Stimulated activated CD8-positive, alpha-beta memory T cell treated with anti-CD3 and anti-CD28 coated beads, Interleukin-4, amount 100 ng/mL, for 1 hour (primary cell): Measurements from ENCODE around the gene NLE1.
"Not testable (repeated sequence)": the region's sequence is repeated elsewhere in the genome, so short reads cannot be mapped to it uniquely, and the experiment has no call there.

Experiments
- DNase-seq, 2 donors: peaks; one replicate each; pipeline ENCODE4 v3.0.0-alpha.2; 2020; ENCODE audit warnings: low read depth in 2 of 2, low spot score in 1 of 2

NLE1 gene

GRCh38 chr17:35141681-35142466 is at the start of gene NLE1:
Gene NLE1, minus strand, starts transcription at chr17:35142303. Its CDS starts 28 bp downstream, at chr17:35142275.
- peak; percentile 76 to 77 for DNase-seq

DNA sequence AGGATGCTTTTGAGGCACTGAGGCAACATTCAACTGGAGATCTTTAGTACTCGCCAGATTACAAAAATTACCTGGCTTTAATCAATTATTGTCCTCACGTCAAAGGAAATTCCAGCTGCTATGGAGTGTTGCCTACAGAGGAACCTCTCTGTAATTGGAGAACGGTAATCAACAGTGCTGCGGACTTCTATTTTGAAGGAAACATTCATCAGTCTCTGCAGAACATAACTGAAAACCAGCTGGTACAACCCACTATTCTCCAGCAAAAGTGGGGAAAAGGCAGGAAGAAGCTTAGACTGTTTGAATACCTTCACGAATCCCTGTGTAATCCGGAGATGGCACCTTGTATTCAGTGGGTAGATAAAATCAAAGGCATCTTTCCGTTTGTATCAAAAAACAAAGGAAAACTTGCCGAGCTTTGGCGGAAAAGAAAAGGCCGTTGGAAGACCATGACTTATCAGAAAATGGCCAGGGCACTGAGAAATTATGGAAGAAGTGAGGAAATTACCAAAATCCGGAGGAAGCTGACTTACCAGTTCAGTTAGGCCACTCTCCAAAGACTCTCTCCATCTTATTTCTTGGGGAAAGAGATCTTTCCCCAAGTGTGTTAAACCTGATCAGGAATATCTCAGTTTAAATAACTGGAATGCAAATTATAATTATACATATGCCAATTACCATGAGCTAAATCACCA is 49.0 kb upstream of the NLE1 start:
- no peak for DNase-seq

DNA sequence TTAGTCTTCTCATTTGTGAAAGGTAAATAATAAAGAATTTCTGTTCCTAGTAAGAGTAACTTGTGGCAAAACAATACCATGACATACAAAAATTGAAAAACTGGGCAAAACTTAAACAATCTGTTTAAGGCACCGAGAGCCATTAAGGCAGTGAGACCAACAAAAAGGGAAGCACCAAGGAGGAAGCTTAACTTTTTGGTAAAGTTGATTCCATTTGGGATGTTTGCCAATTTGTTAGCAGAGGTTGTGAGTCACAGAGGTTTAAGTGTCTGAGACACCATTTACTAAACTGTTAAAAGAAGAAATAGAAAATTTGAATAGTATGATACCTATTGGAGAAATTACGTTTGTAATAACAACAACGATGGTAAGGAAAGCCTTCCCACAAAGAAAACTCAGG is 47.2 kb upstream of the NLE1 start:
- no peak for DNase-seq

DNA sequence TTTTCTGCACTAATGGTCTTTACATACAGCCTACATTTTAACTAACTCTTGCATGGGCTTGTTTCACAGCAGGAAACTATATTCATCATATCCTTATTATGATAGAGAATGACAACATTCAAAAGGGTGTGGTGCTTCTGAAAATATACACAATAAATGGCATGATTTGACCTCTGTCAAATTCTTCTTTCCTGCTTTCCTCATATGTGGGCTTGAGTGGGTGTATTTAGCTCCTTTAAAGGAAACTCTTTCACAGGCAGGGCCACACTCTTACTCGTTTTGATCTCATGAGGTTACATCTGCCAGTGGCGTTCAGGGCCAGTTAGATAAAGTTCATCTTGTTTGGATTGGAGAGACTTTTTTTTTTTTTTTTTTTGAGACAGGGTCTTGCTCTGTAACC is 46.0 kb upstream of the NLE1 start:
- DNase-seq = no peak

DNA sequence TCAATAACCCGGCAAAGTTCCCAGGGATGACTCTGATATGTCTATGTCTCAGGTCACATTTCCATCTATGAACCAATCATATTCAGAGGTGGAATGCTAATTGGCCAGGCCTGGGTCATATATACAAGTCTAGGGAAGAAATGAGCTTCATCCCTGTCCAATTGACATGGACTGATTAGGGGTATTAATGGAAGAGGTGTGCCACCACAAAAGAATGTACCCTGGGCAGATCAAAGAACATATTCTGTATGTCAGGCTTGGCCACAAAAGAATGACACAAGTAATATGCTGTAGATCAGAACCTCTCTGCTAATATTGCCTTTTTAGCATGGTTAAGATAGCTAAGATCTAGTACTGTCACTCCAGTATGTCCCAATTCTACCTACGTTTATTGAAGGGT is 45.4 kb upstream of the NLE1 start:
- no peak for DNase-seq

- no peak for DNase-seq
Measured at GRCh38 chr17:35185849-35186248, 43.7 kb upstream of the NLE1 start.

DNA sequence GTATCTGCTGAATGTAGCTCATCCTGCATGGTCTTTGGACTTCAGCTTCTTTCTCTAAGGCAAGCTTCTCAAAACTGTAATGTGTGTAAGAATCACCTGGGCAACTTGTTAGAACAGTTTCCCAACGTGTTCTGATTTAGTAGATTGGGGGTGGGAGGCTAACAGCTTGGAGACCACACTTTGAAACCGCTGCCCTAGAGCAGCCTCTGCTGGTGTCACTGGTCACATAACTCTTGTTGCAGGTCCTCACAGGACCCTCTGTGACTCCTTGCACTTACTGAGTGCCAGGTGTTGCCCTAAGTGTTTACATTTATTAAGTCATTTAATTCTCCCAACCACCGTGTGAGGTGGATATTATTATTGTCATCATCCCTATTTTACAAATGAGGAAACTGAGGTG is 42.2 kb upstream of the NLE1 start:
- DNase-seq = no peak

DNA sequence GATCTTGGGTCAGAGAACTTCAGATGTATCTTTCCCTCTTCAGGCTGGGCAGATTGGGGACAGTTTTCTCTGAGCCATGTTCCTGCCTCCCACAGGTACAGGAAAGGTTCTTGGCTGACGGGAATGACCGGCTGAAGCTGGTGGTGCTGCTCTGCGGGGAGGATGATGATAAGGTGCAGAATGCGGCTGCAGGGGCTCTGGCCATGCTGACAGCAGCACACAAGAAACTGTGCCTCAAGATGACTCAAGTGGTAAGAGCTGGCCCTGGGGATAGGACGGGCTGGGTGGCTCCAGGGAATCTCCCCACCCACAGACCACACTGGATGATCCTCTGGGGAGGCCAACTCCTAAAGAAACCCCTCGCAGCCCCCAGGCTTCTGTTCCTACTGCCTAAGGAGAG is 41.2 kb upstream of the NLE1 start:
- DNase-seq = no peak

DNA sequence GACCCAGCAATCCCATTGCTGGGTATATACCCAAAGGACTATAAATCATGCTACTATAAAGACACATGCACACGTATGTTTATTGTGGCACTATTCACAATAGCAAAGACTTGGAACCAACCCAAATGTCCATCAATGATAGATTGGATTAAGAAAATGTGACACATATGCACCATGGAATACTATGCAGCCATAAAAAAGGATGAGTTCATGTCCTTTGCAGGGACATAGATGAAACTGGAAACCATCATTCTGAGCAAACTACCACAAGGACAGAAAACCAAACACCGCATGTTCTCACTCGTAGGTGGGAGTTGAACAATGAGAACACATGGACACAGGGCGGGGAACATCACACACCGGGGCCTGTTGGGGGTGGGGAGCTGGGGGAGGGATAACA is 37.3 kb upstream of the NLE1 start:
- not testable (repeated sequence) for DNase-seq

GRCh38 chr17:35176897-35177296 is 34.8 kb upstream of the NLE1 start:
- DNase-seq = no peak

DNA sequence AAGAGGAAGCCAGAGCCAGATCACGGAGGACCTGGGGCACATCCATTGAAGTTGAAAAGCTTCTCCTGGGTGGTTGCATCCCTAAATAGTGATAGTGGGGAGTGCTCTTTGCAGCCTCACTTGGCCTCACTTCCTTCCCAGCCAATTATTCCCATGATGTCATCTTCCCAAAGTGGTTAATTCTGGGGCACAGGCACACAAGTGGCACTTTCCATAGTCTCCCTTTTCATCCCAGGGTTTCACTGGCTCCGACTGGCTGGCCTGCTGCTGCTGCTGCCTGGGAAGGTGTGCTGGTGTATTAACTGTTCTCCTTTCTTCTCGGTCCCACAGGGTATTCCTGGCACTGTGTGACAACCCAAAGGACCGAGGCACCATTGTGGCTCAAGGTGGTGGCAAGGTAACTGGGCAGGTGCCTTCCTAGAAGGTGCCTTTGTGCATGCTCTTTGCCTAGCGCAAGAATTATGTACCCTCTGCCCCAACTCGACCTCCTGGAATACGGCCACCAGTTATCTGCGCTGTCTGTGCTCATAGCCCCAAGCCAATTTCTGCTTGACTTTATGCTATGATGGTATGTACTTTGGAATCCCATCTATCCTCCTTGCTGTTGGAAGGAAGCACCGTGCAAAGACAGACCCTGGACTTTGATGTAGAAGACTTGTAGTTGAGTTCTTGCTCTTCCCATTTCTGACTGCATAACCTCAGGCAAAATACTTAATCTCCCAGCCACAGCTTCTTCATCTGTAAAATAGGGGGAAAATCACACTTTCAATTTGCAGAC is 33.7 kb upstream of the NLE1 start:
- DNase-seq = no peak

DNA sequence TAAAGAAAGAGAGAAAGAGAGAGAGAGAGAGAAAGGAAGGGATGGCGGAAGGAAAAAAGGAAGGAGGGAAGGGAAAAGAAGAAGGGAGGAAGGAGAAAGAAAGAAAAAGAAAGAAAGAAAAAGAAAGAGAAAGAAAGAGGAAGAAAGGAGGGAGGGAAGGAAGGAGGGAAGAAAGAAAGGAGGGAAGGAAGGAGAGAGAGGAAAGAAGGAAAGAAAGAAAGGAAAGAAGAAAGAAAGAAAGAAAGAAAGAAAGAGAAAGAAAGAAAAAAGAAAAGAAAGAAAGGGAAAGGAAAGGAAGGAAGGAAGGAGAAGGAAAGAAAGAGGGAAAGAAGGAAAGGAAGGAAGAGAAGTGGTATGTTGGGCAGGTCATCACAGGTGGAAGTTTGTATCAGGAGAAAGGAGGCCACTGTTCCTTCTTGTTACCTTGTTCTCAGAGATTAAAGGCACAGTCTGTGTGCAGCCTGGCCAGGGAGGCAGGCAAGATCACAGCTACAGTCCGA is 32.8 kb upstream of the NLE1 start:
- DNase-seq = no peak

DNA sequence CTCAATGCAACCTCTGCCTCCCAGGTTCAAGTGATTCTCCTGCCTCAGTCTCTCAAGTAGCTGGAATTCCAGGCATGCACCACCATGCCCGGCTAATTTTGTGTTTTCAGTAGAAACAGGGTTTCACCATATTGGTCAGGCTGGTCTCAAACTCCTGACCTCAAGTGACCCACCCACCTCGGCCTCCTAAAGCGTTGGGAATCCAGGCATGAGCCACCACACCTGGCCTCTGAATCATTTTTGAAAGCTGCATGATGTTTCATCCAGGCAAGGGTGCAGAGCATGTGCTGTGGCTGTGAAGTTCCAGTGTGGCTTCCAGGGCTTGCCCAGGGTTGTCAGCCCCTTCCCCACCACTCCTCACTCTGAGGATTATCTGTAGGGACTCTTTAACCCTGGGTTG is 30.2 kb upstream of the NLE1 start:
- DNase-seq = not testable (repeated sequence)

DNA sequence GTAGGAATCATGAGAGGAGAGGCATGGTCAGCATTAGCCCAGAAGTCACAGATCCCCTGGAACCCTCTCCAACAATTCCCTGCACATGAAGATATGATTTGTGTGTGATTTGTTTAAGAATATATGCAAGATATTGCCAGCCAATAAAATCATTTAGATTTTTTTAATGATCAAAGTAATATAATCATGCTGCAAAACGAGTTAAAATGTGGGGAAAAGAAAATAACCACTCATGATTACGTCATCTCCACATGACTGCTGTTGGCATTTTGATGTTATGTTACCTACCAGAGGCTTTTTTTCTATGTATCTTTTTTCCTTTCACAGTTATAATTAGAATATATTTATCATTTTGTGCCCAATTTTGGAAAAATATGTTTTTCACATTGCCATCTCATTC is 29.7 kb upstream of the NLE1 start:
- DNase-seq = no peak

GRCh38 chr17:35170968-35171771 is 29.1 kb upstream of the NLE1 start:
- no peak for DNase-seq

GRCh38 chr17:35169835-35170363 is 27.8 kb upstream of the NLE1 start:
- no peak for DNase-seq

- DNase-seq = no peak
Measured at GRCh38 chr17:35167666-35168065, 25.6 kb upstream of the NLE1 start.

DNA sequence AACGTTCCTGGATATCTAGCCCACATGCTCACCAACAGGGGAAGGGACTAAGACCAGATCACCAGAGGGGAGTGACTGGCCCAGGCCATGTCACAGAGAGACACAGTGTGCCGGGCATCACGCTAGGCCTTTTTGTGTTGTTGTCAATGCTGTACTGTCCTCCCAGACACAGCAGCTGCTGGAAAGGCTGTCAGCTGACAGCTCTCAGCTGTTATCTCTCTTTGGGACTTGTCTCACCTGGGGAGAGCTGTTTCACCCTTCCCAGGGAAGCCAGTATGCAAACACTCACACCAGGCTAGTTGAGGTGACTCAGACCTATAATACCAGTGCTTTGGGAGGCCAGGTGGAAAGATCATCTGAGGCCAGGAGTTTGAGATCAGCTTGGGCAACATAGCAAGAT is 24.9 kb upstream of the NLE1 start:
- DNase-seq = no peak

DNA sequence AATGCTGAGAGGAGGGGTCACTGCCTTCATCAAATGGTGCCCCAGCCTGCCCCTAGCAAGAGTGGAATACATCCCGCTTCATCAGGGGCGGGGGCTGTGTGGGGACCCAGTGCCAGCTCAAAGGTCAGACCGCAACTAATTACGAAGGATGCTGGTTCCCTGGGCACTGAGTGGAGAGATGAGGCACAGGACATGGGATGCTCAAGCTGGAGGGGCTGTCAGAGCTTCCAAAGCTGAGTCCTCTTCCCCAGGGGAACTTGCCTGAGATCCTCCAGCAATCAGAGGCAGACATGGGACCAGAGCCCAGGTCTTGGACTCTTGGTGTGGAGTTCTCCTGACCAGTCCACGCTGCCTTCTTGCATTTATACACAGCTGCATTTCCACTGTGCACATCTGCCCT is 24.4 kb upstream of the NLE1 start:
- no peak for DNase-seq

GRCh38 chr17:35164716-35165115 is 22.6 kb upstream of the NLE1 start:
- no peak for DNase-seq

- DNase-seq = no peak
Measured at GRCh38 chr17:35163886-35164285, 21.8 kb upstream of the NLE1 start.
